AG10803 (cell line): Measurements from ENCODE around the gene CDC42EP5.

Experiments used
- DNase-seq: peaks from one replicate; pipeline ENCODE4 v3.0.0; 2010; ENCODE audit warnings: low read depth
- H3K4me3 ChIP-seq: 2 replicates; pipeline ENCODE4 v1.5.1; 2011; ENCODE audit warnings: mild to moderate bottlenecking, low read length, control low read depth
- TF ChIP-seq, protein P1 (sequence below): conservative IDR thresholded peaks from 2 replicates; pipeline ENCODE4 v1.5.1; 2011; ENCODE audit warnings: mild to moderate bottlenecking, low read length, control low read depth, inconsistent platforms

Gene CDC42EP5

DNA sequence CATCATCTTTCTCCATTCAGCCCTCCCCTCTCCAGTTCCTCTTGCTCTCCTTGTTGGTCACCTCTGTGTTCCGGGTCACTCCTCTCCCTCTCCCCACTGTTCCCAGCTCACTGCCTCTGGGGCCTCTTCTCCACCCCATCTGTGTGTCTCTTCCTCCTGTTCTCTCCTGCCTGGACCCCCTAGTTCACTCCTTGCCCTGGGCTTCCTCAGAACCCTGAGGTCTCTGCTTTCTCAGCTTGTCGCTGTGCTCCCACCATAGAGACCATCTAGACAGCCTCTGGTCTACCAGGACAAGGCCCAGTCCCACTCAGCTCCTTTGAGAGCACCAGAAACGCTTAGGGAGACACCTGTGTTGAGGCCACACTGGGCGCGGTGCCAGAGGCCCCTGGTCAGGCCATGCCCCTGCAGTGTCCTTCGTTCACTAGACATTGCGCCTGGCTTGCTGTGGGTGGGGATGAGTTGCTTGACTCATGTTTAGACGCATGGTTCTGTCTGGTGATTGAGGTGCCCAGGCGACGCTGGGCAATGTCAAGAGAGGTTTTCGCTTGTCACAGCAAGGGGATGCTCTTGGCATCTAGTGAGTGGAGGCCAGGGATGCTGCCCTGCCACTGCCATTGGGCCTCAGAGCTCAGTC is 14.3 kb downstream of the CDC42EP5 start:
- H3K4me3 ChIP-seq = no peak overlapping the region
- TF ChIP-seq, protein P1, sequence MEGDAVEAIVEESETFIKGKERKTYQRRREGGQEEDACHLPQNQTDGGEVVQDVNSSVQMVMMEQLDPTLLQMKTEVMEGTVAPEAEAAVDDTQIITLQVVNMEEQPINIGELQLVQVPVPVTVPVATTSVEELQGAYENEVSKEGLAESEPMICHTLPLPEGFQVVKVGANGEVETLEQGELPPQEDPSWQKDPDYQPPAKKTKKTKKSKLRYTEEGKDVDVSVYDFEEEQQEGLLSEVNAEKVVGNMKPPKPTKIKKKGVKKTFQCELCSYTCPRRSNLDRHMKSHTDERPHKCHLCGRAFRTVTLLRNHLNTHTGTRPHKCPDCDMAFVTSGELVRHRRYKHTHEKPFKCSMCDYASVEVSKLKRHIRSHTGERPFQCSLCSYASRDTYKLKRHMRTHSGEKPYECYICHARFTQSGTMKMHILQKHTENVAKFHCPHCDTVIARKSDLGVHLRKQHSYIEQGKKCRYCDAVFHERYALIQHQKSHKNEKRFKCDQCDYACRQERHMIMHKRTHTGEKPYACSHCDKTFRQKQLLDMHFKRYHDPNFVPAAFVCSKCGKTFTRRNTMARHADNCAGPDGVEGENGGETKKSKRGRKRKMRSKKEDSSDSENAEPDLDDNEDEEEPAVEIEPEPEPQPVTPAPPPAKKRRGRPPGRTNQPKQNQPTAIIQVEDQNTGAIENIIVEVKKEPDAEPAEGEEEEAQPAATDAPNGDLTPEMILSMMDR = no peak
- no peak for DNase-seq

DNA sequence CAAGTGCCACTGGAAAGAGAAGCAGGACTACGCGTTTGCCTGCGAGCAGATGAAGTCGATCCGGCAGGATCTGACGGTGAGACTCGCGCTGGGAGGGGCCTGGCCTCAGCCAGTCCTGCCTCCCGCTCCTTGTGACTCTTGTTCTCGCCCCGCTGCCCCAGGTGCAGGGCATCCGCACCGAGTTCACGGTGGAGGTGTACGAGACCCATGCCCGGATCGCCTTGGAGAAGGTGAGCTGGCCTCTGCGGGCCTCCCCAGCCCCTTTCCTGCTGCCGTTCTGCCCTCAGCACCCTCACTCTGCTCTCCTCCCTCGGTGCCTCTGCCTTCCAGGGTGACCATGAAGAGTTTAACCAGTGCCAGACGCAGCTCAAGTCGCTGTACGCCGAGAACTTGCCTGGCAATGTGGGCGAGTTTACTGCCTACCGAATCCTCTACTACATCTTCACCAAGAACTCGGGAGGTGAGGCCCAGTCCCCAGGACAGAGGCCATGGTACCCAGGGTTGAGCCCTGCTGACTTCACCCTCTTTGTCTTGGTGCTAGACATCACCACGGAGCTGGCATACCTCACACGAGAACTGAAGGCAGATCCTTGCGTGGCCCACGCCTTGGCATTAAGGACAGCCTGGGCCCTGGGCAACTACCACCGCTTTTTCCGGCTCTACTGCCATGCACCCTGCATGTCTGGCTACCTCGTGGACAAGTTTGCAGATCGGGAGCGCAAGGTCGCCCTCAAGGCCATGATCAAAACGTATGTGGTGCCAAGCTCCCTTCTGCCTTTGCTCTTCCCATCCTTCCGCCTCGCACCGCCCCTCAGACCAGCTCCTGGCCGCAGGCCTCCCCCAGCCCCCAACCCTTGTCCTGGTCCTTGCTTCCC is 15.1 kb downstream of the CDC42EP5 start:
- no peak overlapping the region for H3K4me3 ChIP-seq
- TF ChIP-seq, protein P1 = no peak
- DNase-seq = no peak

DNA sequence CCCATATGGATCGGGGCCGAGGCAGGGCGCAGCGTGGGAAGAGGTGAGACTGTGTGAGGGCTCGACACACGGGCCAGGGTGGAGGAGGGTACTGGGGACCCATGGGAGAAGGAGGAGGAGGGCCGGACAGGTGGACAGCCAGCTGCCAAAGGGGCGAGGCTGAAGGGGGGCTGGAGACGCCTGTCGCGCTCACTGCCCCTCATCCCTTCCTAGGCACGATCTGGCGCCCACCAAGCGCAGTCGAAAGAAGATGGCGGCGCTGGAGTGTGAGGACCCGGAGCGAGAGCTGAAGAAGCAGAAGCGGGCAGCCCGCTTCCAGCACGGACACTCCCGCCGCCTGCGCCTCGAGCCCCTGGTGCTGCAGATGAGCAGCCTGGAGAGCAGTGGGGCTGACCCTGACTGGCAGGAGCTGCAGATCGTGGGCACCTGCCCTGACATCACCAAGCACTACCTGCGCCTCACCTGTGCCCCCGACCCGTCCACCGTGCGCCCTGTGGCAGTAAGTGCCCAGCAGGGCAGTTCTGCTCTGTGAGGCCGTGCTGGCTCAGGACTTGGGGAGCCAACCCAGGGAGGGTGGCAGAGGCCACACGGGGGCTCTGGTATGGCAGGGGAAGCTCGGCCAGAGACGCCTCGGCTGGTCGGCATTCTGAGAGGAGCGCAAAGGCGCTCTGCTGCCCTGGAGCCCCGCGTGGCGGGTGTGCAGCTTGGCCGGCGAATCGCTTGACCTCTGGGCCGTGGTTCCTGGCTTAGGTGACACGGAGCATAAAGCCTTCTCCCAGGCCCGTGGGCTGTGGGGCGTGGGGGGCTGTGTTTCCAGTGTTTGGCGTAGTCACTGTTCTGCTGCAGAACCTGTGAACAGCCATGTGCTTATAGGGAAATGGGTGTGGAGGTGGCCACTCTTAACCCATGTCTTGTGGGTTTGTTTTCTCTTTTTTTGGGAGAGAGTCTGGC is 16.4 kb downstream of the CDC42EP5 start:
- TF ChIP-seq, protein P1 = no peak
- H3K4me3 ChIP-seq = no peak overlapping the region
- no peak for DNase-seq

DNA sequence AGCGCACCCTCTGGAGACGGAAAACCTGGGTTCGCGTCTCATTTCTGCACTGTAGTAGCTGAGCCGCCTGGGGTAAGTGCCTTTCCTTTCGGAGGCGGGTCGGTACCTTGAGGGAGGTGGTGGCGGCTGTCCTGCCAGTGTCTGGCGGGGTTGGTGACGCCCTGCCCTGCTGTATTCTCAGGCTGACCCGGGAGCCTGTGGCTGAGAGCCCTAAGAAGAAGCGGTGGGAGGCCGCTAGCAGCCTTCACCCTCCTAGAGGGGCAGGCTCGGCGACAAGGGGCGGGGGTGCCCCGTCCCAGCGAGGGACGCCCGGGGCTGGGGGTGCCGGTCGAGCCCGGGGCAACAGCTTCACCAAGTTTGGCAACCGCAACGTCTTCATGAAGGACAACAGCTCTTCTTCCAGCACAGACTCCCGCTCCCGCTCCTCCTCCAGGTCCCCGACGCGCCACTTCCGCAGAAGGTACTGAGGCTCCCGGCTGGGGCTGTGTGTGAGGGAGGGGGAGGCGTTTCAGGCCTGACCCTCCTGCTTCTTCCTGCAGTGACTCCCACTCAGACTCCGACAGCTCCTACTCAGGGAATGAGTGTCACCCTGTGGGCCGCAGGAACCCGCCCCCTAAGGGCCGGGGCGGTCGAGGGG is 17.2 kb downstream of the CDC42EP5 start:
- DNase-seq = no peak
- TF ChIP-seq, protein P1 = no peak

DNA sequence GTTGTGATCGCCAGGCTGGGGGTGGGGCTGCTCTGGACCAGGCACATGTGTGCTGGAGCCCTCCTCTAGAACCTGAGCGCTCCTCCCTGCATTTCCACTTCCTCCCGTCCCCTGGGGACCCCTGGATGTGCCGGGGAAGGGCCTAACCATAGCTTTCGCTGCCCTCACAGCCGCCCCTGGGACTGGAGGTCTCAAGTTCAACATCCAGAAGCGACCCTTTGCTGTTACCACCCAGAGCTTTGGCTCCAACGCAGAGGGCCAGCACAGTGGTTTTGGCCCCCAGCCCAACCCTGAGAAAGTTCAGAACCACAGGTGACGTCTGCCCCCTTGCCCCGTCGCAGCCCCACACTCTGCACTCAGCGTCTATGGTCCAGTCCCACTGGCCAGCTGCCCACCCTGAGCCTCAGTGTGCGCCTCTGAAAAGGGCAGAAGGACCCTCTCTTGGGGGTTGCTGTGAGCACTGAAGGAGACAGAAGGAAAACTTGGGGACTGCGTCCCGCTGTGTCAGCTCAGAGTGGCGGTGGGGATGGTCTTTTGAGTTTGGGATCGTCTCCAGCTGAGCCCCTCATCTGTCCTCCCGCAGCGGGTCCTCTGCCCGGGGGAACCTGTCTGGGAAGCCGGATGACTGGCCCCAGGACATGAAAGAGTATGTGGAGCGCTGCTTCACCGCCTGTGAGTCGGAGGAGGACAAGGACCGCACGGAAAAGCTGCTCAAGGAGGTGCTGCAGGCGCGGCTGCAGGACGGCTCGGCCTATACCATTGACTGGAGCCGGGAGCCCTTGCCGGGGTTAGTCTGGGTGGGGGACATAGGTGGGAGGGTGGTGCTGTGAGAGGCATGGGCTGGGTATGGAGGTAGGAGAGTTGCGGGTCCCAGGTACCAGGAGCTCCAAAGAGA is 18.1 kb downstream of the CDC42EP5 start:
- no peak overlapping the region for H3K4me3 ChIP-seq
- no peak for DNase-seq

More for the DNA sequence above, 17.2 kb downstream of the CDC42EP5 start:
- no peak overlapping the region for H3K4me3 ChIP-seq

More for the DNA sequence above, 18.1 kb downstream of the CDC42EP5 start:
- TF ChIP-seq, protein P1 = no peak
